MM.1S (cell line): ENCODE measurements around the gene TTLL4.

Experiments
- EZH2 ChIP-seq: fragments of 300-600 bp; sonication (generic); optimal IDR thresholded peaks from 2 replicates; pipeline ENCODE3; 2017; ENCODE audit warnings: low read depth, mild to moderate bottlenecking, antibody characterized with exemption, low read length, mixed read lengths
- EZH2phosphoT487 ChIP-seq: fragments of 300-600 bp; sonication (generic); IDR thresholded peaks from 2 replicates; pipeline ENCODE4 v1.6.1; 2018; ENCODE audit warnings: antibody characterized with exemption, low read length
- TF ChIP-seq, protein P1 (sequence below): fragments of 300-600 bp; sonication (generic); IDR thresholded peaks from 2 replicates; pipeline ENCODE4 v1.5.1; 2016; ENCODE audit warnings: antibody characterized with exemption, low read length, mixed read lengths

DNA sequence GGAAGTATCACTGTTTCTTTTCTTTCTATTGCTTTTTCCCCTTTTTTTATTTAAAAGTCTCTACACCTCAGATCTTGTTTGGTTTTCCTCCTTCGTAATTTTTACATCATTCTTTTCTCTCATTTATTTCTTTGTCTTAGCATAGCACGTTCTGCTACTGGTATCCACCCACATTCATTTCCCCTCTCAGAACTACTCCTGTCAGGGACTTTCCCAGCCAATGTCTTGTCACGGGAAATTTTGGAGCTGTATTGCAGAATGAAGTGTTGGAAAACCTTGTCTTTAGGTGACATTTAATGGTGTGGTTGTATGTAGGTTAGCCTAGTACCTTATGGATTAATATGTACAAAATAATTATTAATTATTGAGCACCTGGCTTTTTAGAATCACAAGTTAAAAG is 34.0 kb downstream of the TTLL4 start:
- TF ChIP-seq, protein P1, sequence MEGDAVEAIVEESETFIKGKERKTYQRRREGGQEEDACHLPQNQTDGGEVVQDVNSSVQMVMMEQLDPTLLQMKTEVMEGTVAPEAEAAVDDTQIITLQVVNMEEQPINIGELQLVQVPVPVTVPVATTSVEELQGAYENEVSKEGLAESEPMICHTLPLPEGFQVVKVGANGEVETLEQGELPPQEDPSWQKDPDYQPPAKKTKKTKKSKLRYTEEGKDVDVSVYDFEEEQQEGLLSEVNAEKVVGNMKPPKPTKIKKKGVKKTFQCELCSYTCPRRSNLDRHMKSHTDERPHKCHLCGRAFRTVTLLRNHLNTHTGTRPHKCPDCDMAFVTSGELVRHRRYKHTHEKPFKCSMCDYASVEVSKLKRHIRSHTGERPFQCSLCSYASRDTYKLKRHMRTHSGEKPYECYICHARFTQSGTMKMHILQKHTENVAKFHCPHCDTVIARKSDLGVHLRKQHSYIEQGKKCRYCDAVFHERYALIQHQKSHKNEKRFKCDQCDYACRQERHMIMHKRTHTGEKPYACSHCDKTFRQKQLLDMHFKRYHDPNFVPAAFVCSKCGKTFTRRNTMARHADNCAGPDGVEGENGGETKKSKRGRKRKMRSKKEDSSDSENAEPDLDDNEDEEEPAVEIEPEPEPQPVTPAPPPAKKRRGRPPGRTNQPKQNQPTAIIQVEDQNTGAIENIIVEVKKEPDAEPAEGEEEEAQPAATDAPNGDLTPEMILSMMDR = no peak
- TF ChIP-seq EZH2 (no peak), EZH2phosphoT487 (no peak)
